GM12878 (cell line): Measurements from ENCODE around the gene GPSM3. TPM values are rescaled to one million over a fixed set of nuclear protein-coding genes. Genes with fewer than 3 reads are reported as not detected.

ENCODE experiments used
- ATAC-seq: fragments of 200-7000 bp; cut with Tn5 transposase; 3 replicates; pipeline ENCODE4 v1.9.1; 2020; ENCODE audit warnings: mild to moderate bottlenecking, moderate library complexity
- BruUV-seq: library from RNA; stranded (reverse); fragments of 400-500 nt; replicated peaks from 2 replicates; lab custom pipeline; 2021; lab: Mats Ljungman, UMichigan
- CTCF ChIA-PET: fragments of 300-600 bp; sonication (Branson Sonifier 250); formaldehyde crosslinking; extraction: SDS; loops from one replicate; lab custom pipeline; 2021; ENCODE audit warnings: inconsistent platforms; lab: Yijun Ruan, JAX
- POLR2A ChIA-PET: fragments of 350-600 bp; formaldehyde crosslinking; extraction: SDS; loops from one replicate; lab custom pipeline; 2021; ENCODE audit warnings: inconsistent platforms; lab: Charles Lee
- RAD21 ChIA-PET: fragments of 300-600 bp; sonication (Branson Sonifier 250); formaldehyde crosslinking; loops from one replicate; lab custom pipeline; 2023; ENCODE audit warnings: antibody characterized with exemption; ENCODE audit not compliant: unreplicated experiment; lab: Charles Lee
- SMC1A ChIA-PET: fragments of 300-600 bp; sonication (Branson Sonifier 250); formaldehyde crosslinking; loops from one replicate; lab custom pipeline; 2023; ENCODE audit not compliant: unreplicated experiment, uncharacterized antibody; lab: Charles Lee
- DNase-seq: peaks from one replicate; pipeline ENCODE4 v3.0.0-alpha.2; 2011; ENCODE audit warnings: low read depth, low spot score
- FAIRE-seq: peaks from 3 replicates; lab custom pipeline; 2011; peaks lifted over from hg19 to GRCh38; lab: Jason Lieb, UNC
- H2AFZ ChIP-seq: 2 replicates; pipeline ENCODE4 v1.6.0; 2011; ENCODE audit warnings: low read depth, low read length, control low read depth; ENCODE audit not compliant: control insufficient read depth
- H3K27ac ChIP-seq: 2 replicates; pipeline ENCODE4 v1.5.1; 2011; ENCODE audit warnings: control low read depth; ENCODE audit not compliant: control insufficient read depth, insufficient read depth
- H3K27me3 ChIP-seq, 2 experiments: replicated peaks in 1 of 2; 2 replicates each; pipeline versions ENCODE4 v1.6.0 to v1.6.1; 2011; ENCODE audit warnings: low read length in 1 of 2; ENCODE audit not compliant: control insufficient read depth in 2 of 2, insufficient read depth in 2 of 2
- H3K36me3 ChIP-seq, 2 experiments: 2 replicates each; pipeline ENCODE4 v1.5.1; 2011; ENCODE audit warnings: low read length in 1 of 2; ENCODE audit not compliant: control insufficient read depth in 2 of 2, insufficient read depth in 2 of 2
- H3K4me1 ChIP-seq: 2 replicates; pipeline ENCODE4 v1.6.1; 2011; ENCODE audit warnings: mild to moderate bottlenecking, low read length, moderate library complexity, mixed read lengths; ENCODE audit not compliant: control insufficient read depth, insufficient read depth
- H3K4me2 ChIP-seq: 2 replicates; pipeline ENCODE4 v1.6.0; 2011; ENCODE audit warnings: control low read depth; ENCODE audit not compliant: control insufficient read depth, insufficient read depth
- H3K4me3 ChIP-seq: fragments of 200-600 bp; sonication (generic); 2 replicates; pipeline ENCODE4 v1.5.1; 2016
- H3K79me2 ChIP-seq: 2 replicates; pipeline ENCODE4 v1.6.0; 2011; ENCODE audit warnings: low read length; ENCODE audit not compliant: control insufficient read depth, insufficient read depth
- H3K9ac ChIP-seq: 2 replicates; pipeline ENCODE4 v1.8.0; 2011; ENCODE audit warnings: low read length, control low read depth, mixed read lengths; ENCODE audit not compliant: control insufficient read depth, insufficient read depth
- H3K9me3 ChIP-seq: replicated peaks from 3 replicates; pipeline ENCODE4 v1.5.1; 2011; ENCODE audit warnings: mild to moderate bottlenecking, low read length; ENCODE audit not compliant: control insufficient read depth, insufficient read depth
- H4K20me1 ChIP-seq: 2 replicates; pipeline ENCODE4 v1.6.0; 2011; ENCODE audit not compliant: control insufficient read depth, insufficient read depth
- CREB1 ChIP-seq: IDR thresholded peaks from 2 replicates; pipeline ENCODE4 v1.6.1; 2012; ENCODE audit warnings: low read depth, mild to moderate bottlenecking, inconsistent platforms
- NBN ChIP-seq: fragments of 450-650 bp; IDR thresholded peaks from 2 replicates; pipeline ENCODE4 v1.6.1; 2016
- NFYB ChIP-seq: IDR thresholded peaks from 2 replicates; pipeline ENCODE4 v1.6.1; 2011; ENCODE audit warnings: low read depth, mild to moderate bottlenecking, low read length, improper control_type of control experiment, moderate library complexity; ENCODE audit not compliant: insufficient read depth
- RBBP5 ChIP-seq: fragments of 200-600 bp; sonication (generic); conservative IDR thresholded peaks from 2 replicates; pipeline ENCODE4 v1.6.1; 2016
- SMAD1 ChIP-seq: fragments of 450-650 bp; IDR thresholded peaks from 2 replicates; pipeline ENCODE4 v1.6.1; 2018; ENCODE audit warnings: mild to moderate bottlenecking, low read depth; ENCODE audit not compliant: partially characterized antibody
- SMAD5 ChIP-seq: IDR thresholded peaks from 2 replicates; pipeline ENCODE4 v1.6.1; 2016; ENCODE audit warnings: antibody characterized with exemption, low read depth
- ZZZ3 ChIP-seq: IDR thresholded peaks from 2 replicates; pipeline ENCODE4 v1.6.1; 2011; ENCODE audit warnings: low read depth; ENCODE audit not compliant: control insufficient read depth, insufficient read length
- WGBS: methylation state at CpG from one replicate; pipeline ENCODE4 v1.1.6; 2016; ENCODE audit warnings: low lambda C conversion rate; ENCODE audit not compliant: insufficient replicate concordance, insufficient coverage; ENCODE audit errors: missing lambda C conversion rate; 5-methylcytosine and 5-hydroxymethylcytosine counted together
- in situ Hi-C: fragments of 300-500 bp; cut with MboI; formaldehyde crosslinking; loops from 9 replicates; pipeline ENCODE4 v1.14.3; 2018; ENCODE audit warnings: mixed read lengths
- intact Hi-C: fragments of 100-400 bp; cut with micrococcal nuclease; formaldehyde crosslinking; loops from one replicate; pipeline ENCODE4 v1.14.2; 2022; ENCODE audit not compliant: unreplicated experiment
- polyA plus RNA-seq, 11 experiments: library from polyadenylated mRNA; depleted of rRNA in 4 of 11; unstranded in 6 of 11; stranded (reverse) in 5 of 11; fragments of >200 nt; fragmentation: Nextera tagmentation in 4 of 11; fragmentation: Illumina TruSeq in 1 of 11; extraction: Ambion mirVana in 4 of 11; extraction: Trizol in 1 of 11; gene quantifications; 1 replicate in 1 of 11; 2 replicates in 10 of 11; pipeline versions ENCODE4 v1.2.1 to v1.2.3, GENCODE V29; 2011 to 2016; ENCODE audit warnings: inconsistent platforms in 2 of 11, missing spikeins in 2 of 11, low read depth in 1 of 11
- total RNA-seq, 4 experiments: library from RNA; depleted of rRNA in 3 of 4; stranded (reverse); fragments of >200 nt in 3 of 4; fragmentation: Illumina TruSeq in 1 of 4; extraction: Trizol in 1 of 4; gene quantifications; 2 replicates each; pipeline versions ENCODE4 v1.2.1 to v1.2.3, GENCODE V29; 2013 to 2021
- TF ChIP-seq, protein P1 (sequence below): IDR thresholded peaks from 2 replicates; pipeline ENCODE4 v1.6.1; 2012; ENCODE audit warnings: mild to moderate bottlenecking, low read depth, low read length

GPSM3 gene
- total and polyA plus RNA-seq, 10 of the 15 experiments (the other 5 are each of a cell fraction or from before 2014, with no cell fraction given) = 22.0 to 137 (median 113) TPM

GRCh38 chr6:32200711-32201475 lies 8.4 kb upstream of the GPSM3 start (continued):
- TF ChIP-seq CREB1 = no peak
- no peak for TF ChIP-seq NFYB
- TF ChIP-seq ZZZ3 = no peak
- TF ChIP-seq SMAD1 = no peak
- no peak for TF ChIP-seq RBBP5
- TF ChIP-seq, all 136 proteins: peak for 0

DNA sequence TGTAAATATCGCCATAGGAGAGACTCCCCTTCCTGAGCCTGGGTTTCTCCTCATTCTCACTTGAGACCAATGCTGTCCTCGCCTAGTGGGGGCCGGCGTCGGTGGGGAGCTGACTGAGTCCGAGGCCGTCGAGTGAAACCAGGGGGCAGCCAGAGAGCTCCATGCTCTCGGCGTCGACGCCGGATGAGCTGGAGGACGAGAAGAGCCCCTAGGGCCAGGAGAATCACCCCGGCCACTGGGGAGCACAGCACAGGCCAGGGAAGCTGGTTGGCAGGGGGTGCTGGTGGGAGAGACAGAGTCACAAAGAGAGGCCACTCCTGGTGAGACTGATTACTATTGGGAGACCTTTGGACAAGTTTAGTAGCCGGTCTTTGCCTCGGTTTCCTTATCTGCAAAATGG lies 6.4 kb upstream of the GPSM3 start:
- H3K27me3 ChIP-seq = no peaks in the 10 kb centered on the region
- no peak overlapping the region for H3K4me2 ChIP-seq
- in situ Hi-C loops = no loop called here
- H3K4me1 ChIP-seq = peaks cover 20% of the 10 kb centered on the region
- no peak for ATAC-seq
- no peaks in the 10 kb centered on the region for H3K36me3 ChIP-seq
- H3K79me2 ChIP-seq = peaks cover 7% of the 10 kb centered on the region
- H3K27ac ChIP-seq = no peak overlapping the region
- H2AFZ ChIP-seq = no peak overlapping the region
- H3K9me3 ChIP-seq = no peaks in the 10 kb centered on the region
- CTCF ChIA-PET = no interaction called here
- intact Hi-C loops = loop anchor here (5.0 kb wide), 1 partner anchor 38 kb away; no protein-coding TSS in a partner anchor
- SMC1A ChIA-PET = interaction anchor here (0.7 kb wide), 1 partner anchor 57 kb away, joined by 3 read pairs; no protein-coding TSS in a partner anchor
- BruUV-seq = no TSS peak
- no peak for FAIRE-seq
- WGBS = 79% methylated on average over 17 of the region's 17 CpGs
- TF ChIP-seq SMAD5 = no peak
- TF ChIP-seq, protein P1, sequence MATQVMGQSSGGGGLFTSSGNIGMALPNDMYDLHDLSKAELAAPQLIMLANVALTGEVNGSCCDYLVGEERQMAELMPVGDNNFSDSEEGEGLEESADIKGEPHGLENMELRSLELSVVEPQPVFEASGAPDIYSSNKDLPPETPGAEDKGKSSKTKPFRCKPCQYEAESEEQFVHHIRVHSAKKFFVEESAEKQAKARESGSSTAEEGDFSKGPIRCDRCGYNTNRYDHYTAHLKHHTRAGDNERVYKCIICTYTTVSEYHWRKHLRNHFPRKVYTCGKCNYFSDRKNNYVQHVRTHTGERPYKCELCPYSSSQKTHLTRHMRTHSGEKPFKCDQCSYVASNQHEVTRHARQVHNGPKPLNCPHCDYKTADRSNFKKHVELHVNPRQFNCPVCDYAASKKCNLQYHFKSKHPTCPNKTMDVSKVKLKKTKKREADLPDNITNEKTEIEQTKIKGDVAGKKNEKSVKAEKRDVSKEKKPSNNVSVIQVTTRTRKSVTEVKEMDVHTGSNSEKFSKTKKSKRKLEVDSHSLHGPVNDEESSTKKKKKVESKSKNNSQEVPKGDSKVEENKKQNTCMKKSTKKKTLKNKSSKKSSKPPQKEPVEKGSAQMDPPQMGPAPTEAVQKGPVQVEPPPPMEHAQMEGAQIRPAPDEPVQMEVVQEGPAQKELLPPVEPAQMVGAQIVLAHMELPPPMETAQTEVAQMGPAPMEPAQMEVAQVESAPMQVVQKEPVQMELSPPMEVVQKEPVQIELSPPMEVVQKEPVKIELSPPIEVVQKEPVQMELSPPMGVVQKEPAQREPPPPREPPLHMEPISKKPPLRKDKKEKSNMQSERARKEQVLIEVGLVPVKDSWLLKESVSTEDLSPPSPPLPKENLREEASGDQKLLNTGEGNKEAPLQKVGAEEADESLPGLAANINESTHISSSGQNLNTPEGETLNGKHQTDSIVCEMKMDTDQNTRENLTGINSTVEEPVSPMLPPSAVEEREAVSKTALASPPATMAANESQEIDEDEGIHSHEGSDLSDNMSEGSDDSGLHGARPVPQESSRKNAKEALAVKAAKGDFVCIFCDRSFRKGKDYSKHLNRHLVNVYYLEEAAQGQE = no peak
- no peak for TF ChIP-seq NBN
- RAD21 ChIA-PET = no interaction called here
- POLR2A ChIA-PET = no interaction called here
- H4K20me1 ChIP-seq = no peaks in the 10 kb centered on the region
- no peak for DNase-seq
- H3K9ac ChIP-seq = no peak overlapping the region
- H3K4me3 ChIP-seq = no peak overlapping the region
